ENCODE results near the gene ZCCHC24.

DNA sequence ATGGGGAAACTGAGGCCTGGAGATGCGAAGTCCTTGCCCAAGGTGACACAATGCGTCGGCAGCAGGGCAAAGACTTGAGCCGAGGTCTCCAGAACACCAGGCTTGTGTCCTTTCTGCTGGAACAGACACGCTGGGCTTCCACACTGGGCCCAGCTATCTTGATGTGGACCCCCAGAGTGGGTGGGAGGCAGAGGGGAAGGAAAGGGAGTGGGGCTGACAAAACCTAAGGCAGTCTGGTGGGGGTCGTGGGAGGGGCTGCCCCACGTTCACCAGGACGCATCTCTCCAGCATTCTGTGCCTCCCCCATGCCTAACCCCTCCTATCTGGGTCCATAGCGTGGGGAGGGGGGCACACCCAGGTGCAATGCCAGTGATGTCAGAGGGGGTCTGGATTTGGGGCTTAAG, 60.0 kb downstream of the ZCCHC24 start:
- TF ChIP-seq POLR2A (IDR thresholded peaks at IDR 0.05) = no peak
- TF ChIP-seq, protein P1, sequence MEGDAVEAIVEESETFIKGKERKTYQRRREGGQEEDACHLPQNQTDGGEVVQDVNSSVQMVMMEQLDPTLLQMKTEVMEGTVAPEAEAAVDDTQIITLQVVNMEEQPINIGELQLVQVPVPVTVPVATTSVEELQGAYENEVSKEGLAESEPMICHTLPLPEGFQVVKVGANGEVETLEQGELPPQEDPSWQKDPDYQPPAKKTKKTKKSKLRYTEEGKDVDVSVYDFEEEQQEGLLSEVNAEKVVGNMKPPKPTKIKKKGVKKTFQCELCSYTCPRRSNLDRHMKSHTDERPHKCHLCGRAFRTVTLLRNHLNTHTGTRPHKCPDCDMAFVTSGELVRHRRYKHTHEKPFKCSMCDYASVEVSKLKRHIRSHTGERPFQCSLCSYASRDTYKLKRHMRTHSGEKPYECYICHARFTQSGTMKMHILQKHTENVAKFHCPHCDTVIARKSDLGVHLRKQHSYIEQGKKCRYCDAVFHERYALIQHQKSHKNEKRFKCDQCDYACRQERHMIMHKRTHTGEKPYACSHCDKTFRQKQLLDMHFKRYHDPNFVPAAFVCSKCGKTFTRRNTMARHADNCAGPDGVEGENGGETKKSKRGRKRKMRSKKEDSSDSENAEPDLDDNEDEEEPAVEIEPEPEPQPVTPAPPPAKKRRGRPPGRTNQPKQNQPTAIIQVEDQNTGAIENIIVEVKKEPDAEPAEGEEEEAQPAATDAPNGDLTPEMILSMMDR (IDR thresholded peaks at IDR 0.05) = no peak

Measured in Peyer's patch (tissue), 4 donors.